SK-N-SH treated with all-trans-retinoic acid at 6 μM for 48 hours (cell line): Measurements from ENCODE around the gene INTS15.
"Not testable (repeated sequence)": the region's sequence is repeated elsewhere in the genome, so short reads cannot be mapped to it uniquely, and the experiment has no call there.

Source experiments
- ATAC-seq: fragments of 200-7000 bp; cut with Tn5 transposase; 3 replicates; pipeline ENCODE4 v1.9.1; 2020; ENCODE audit warnings: mild to moderate bottlenecking, moderate library complexity
- BACH2 ChIP-seq: fragments of 250-450 bp; sonication (Bioruptor Pico); IDR thresholded peaks from 2 replicates; pipeline ENCODE4 v1.9.0; 2021; ENCODE audit warnings: mild to moderate bottlenecking, borderline replicate concordance
- CSDC2 ChIP-seq: fragments of 250-450 bp; sonication (Bioruptor Pico); IDR thresholded peaks from 2 replicates; pipeline ENCODE4 v1.5.0; 2020; ENCODE audit warnings: mild to moderate bottlenecking, moderate library complexity
- ESRRG ChIP-seq: fragments of 250-450 bp; sonication (Bioruptor Pico); IDR thresholded peaks from 2 replicates; pipeline ENCODE4 v1.6.1; 2021; ENCODE audit warnings: mild to moderate bottlenecking
- GLIS3 ChIP-seq: fragments of 250-450 bp; sonication (Bioruptor Pico); IDR thresholded peaks from 2 replicates; pipeline ENCODE4 v1.5.0; 2020; ENCODE audit warnings: mild to moderate bottlenecking, moderate library complexity
- RARB ChIP-seq: fragments of 250-450 bp; sonication (Bioruptor Pico); IDR thresholded peaks from 2 replicates; pipeline ENCODE4 v1.8.0; 2021; ENCODE audit warnings: mild to moderate bottlenecking, moderate library complexity
- SNAI2 ChIP-seq: fragments of 250-450 bp; sonication (Bioruptor Pico); IDR thresholded peaks from 2 replicates; pipeline ENCODE4 v1.5.0; 2020; ENCODE audit warnings: mild to moderate bottlenecking, moderate library complexity
- TCF4 ChIP-seq: fragments of 250-450 bp; sonication (Bioruptor Pico); IDR thresholded peaks from 2 replicates; pipeline ENCODE4 v1.8.0; 2021; ENCODE audit warnings: mild to moderate bottlenecking, moderate library complexity, borderline replicate concordance
- TOX ChIP-seq: fragments of 250-450 bp; sonication (Bioruptor Pico); IDR thresholded peaks from 2 replicates; pipeline ENCODE4 v1.8.0; 2021; ENCODE audit warnings: mild to moderate bottlenecking, moderate library complexity, borderline replicate concordance
- ZC3H10 ChIP-seq: fragments of 250-450 bp; sonication (Bioruptor Pico); IDR thresholded peaks from 2 replicates; pipeline ENCODE4 v1.5.1; 2021; ENCODE audit warnings: mild to moderate bottlenecking, moderate library complexity
- ZFP3 ChIP-seq: fragments of 250-450 bp; sonication (Bioruptor Pico); IDR thresholded peaks from 2 replicates; pipeline ENCODE4 v1.5.0; 2020; ENCODE audit warnings: mild to moderate bottlenecking, moderate library complexity
- ZFP30 ChIP-seq: fragments of 450-650 bp; formaldehyde crosslinking; IDR thresholded peaks from 2 replicates; pipeline ENCODE4 v1.5.0; 2022; ENCODE audit warnings: mild to moderate bottlenecking, moderate library complexity
- ZNF70 ChIP-seq: fragments of 450-650 bp; formaldehyde crosslinking; IDR thresholded peaks from 2 replicates; pipeline ENCODE4 v1.5.0; 2020; ENCODE audit warnings: mild to moderate bottlenecking, moderate library complexity
- ZNF8 ChIP-seq: fragments of 450-650 bp; formaldehyde crosslinking; IDR thresholded peaks from 2 replicates; pipeline ENCODE4 v1.5.0; 2020; ENCODE audit warnings: mild to moderate bottlenecking, moderate library complexity
- TF ChIP-seq, protein P1 (sequence below): fragments of 250-450 bp; sonication (Bioruptor Pico); IDR thresholded peaks from 2 replicates; pipeline ENCODE4 v1.5.0; 2020; ENCODE audit warnings: mild to moderate bottlenecking, moderate library complexity
- TF ChIP-seq, protein P2 (sequence below): fragments of 250-450 bp; sonication (Bioruptor Pico); IDR thresholded peaks from 2 replicates; pipeline ENCODE4 v1.8.0; 2020; ENCODE audit warnings: mild to moderate bottlenecking, moderate library complexity, borderline replicate concordance
- TF ChIP-seq, protein P3 (sequence below): fragments of 250-450 bp; sonication (Bioruptor Pico); IDR thresholded peaks from 2 replicates; pipeline ENCODE4 v1.5.1; 2020; ENCODE audit warnings: low read depth, mild to moderate bottlenecking, moderate library complexity

INTS15 gene

DNA sequence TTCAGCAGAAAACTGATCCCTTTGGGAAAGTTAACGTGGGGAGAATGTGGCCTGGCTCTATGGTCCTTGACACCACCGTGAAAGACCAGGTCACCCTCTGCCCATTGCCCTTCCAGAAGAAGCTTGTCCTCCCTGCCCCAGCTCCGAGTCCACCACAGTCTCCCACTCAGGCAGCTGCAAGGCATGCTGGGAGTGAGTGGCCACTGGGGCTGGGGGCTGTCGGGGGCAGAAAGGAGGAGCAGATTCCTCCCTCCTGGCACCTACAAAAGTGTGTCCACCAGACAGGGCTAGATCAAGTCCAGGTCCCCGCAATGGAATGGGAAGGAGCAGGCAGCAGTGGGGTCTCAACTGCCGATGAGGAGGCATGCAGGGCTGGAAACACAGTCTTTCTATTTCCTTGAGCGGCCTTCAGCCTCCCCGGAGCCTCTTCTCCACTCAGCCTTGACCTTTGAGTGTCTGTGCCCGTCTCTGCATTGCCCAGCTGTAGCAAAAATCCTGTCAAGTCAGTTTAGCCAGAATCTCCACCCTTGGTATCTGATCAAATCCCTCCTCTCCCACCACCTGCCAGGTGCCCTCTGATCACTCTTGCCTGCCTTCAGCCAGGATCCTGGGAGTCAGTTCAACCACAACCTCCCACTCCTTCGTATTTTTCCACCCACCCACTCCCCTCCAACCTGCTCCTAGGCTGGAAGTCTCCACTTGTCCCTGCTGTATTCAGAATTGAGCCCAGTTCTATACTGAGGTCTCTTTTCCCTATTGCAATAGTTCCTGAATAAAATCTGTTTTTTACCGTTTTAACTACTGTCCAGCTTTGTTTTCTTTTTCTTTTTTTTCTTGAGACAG, 40.4 kb downstream of the INTS15 start (continued):
- TF ChIP-seq, protein P1, sequence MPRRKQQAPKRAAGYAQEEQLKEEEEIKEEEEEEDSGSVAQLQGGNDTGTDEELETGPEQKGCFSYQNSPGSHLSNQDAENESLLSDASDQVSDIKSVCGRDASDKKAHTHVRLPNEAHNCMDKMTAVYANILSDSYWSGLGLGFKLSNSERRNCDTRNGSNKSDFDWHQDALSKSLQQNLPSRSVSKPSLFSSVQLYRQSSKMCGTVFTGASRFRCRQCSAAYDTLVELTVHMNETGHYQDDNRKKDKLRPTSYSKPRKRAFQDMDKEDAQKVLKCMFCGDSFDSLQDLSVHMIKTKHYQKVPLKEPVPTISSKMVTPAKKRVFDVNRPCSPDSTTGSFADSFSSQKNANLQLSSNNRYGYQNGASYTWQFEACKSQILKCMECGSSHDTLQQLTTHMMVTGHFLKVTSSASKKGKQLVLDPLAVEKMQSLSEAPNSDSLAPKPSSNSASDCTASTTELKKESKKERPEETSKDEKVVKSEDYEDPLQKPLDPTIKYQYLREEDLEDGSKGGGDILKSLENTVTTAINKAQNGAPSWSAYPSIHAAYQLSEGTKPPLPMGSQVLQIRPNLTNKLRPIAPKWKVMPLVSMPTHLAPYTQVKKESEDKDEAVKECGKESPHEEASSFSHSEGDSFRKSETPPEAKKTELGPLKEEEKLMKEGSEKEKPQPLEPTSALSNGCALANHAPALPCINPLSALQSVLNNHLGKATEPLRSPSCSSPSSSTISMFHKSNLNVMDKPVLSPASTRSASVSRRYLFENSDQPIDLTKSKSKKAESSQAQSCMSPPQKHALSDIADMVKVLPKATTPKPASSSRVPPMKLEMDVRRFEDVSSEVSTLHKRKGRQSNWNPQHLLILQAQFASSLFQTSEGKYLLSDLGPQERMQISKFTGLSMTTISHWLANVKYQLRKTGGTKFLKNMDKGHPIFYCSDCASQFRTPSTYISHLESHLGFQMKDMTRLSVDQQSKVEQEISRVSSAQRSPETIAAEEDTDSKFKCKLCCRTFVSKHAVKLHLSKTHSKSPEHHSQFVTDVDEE (CRISPR knock-in tag), result no peak
- TF ChIP-seq RARB, result no peak
- TF ChIP-seq ZFP3, result no peak

DNA sequence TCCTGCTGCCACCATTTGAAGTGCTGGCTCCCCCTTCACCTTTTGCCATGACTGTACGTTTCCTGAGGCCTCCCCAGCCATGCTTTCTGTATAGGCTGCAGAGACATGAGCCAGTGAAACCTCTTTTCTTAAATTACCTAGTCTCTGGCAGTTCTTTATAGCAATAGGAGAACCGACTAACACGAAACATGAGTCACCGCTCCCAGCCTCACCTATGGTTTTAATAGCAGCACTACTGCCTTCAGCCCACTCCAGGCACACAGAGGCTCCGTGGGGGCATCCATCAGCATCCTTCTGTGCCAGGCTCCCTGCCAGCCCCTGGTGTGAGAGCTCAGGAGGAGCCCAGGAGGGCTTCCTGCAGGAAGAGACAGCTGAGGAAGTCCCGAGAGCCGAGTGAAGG, 41.8 kb downstream of the INTS15 start:
- TF ChIP-seq, protein P1 (CRISPR knock-in tag), result no peak
- TF ChIP-seq ZFP30 (no peak), ZNF70 (CRISPR knock-in tag) (no peak)
- TF ChIP-seq, all 23 proteins: peak for 0
- no peak for ATAC-seq

DNA sequence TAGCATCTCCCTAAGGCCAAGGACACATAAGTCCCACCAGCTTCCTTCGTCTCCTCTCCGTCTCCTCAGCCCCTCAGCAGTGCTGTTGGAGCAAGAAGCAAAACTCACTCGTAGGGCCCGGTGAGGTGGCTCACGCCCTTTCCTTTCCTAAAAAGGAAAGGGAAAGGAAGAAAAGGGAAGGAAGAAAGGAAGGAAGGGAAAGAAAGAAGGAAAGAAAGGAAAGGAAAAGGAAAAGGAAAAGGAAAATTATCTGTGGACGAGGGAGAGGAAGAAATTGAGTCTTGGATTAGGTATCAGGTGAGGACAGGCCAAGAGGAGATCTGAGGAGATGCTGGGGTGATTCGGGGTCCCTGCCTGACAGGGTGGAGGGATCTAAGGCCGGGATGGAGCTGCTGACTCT, 44.2 kb downstream of the INTS15 start:
- TF ChIP-seq, protein P2, sequence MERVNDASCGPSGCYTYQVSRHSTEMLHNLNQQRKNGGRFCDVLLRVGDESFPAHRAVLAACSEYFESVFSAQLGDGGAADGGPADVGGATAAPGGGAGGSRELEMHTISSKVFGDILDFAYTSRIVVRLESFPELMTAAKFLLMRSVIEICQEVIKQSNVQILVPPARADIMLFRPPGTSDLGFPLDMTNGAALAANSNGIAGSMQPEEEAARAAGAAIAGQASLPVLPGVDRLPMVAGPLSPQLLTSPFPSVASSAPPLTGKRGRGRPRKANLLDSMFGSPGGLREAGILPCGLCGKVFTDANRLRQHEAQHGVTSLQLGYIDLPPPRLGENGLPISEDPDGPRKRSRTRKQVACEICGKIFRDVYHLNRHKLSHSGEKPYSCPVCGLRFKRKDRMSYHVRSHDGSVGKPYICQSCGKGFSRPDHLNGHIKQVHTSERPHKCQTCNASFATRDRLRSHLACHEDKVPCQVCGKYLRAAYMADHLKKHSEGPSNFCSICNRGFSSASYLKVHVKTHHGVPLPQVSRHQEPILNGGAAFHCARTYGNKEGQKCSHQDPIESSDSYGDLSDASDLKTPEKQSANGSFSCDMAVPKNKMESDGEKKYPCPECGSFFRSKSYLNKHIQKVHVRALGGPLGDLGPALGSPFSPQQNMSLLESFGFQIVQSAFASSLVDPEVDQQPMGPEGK (CRISPR knock-in tag), result no peak
- TF ChIP-seq, protein P3, sequence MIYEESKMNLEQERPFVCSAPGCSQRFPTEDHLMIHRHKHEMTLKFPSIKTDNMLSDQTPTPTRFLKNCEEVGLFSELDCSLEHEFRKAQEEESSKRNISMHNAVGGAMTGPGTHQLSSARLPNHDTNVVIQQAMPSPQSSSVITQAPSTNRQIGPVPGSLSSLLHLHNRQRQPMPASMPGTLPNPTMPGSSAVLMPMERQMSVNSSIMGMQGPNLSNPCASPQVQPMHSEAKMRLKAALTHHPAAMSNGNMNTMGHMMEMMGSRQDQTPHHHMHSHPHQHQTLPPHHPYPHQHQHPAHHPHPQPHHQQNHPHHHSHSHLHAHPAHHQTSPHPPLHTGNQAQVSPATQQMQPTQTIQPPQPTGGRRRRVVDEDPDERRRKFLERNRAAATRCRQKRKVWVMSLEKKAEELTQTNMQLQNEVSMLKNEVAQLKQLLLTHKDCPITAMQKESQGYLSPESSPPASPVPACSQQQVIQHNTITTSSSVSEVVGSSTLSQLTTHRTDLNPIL (CRISPR knock-in tag), result no peak
- TF ChIP-seq RARB (no peak), ZC3H10 (CRISPR knock-in tag) (no peak), ZNF8 (no peak), TOX (no peak), ESRRG (CRISPR knock-in tag) (no peak), CSDC2 (CRISPR knock-in tag) (no peak), SNAI2 (no peak), GLIS3 (no peak)
- ATAC-seq, result no peak

DNA sequence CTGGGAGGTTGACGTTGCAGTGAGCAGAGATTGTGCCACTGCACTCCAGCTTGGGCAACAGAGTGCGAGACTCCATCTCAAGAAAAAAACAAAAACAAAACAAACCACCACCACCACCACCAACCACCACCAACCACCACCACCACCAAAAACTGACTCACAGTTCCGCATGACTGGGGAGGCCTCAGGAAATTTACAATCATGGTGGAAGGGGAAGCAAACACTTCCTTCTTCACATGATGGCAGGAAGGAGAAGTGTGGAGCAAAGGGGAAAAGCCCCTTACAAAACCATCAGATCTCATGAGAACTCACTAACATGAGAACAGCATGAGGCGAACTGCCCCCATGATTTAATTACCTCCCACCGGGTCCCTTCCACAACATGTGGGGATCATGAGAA, 45.1 kb downstream of the INTS15 start:
- ATAC-seq, result not testable (repeated sequence)

DNA sequence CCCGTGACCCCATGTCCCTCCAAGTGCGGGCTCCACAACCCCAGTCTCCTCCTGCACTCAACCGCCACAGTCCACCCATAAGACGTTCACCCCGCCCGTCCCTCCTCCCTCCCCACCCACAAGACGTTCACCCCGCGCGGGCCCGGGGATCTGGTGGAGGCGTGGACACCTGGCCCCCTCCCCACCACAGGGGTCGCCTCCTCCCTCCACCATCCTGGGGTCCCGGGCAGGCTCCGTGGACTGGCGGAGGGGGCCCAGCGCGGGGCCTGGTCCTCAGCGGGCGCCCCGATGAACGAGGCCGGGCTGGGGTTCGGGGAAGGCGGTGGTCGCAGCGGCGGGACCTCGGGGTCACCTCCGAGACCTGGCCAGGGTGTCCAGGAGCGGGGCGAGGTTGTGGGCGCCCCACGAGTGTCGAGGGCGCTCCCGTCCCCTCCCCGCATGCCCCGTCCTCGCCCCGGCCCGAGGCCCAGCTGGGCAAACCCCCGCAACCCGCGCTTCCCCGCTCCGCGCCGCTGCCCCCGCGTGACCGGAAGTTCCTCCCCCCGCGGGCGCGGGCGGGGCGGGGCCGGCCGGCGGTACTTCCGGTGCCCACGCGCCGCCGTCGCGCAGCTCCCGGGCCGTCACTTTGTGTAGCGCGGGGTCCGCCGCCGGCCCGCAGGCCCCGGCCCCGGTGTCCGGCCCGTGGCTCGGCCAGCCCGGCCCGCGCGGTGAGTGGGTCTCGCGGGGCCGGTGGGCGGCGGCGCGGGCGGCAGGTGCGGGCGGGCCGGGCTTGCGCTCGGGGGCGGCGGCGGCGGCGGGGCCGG, 47.1 kb downstream of the INTS15 start, which contains the start of gene ZNF316:
ZNF316 (plus strand) TSS at position 578 of the 803 bp plus-strand sequence. CDS start 5,092 bp downstream, outside the sequence.
- ATAC-seq, result peak; percentile 70
- TF ChIP-seq, protein P1 (CRISPR knock-in tag), result no peak; the same call in none of the 2 replicates
- TF ChIP-seq TOX, result no peak
- TF ChIP-seq SNAI2, result no peak
- TF ChIP-seq ZNF8, result no peak
- no peak for TF ChIP-seq ZFP3
- no peak for TF ChIP-seq TCF4
- no peak for TF ChIP-seq BACH2 (CRISPR knock-in tag)
- peak; percentile 16; the same call in 1 of the 2 replicates for TF ChIP-seq GLIS3
